Tibial artery (tissue), 4 donors: ENCODE measurements around the gene SLC2A4.

Experiments used
- DNase-seq, 2 donors: peaks; one replicate each; pipeline ENCODE4 v3.0.0-alpha.2; 2019
- H3K27ac ChIP-seq, 2 donors: fragments of 200-600 bp; sonication (generic) in 1 of 2; 1 replicate in 1 of 2; 2 replicates in 1 of 2; pipeline ENCODE4 v1.5.1; 2018 to 2019; ENCODE audit warnings: mild to moderate bottlenecking in 1 of 2
- H3K27me3 ChIP-seq, 2 donors: fragments of 200-600 bp; sonication (generic) in 1 of 2; one replicate each; pipeline versions ENCODE4 v1.5.1 to v1.6.0; 2016 to 2019
- H3K36me3 ChIP-seq, 3 donors: fragments of 200-600 bp; sonication (generic) in 2 of 3; one replicate each; pipeline ENCODE4 v1.5.1; 2016 to 2019; ENCODE audit warnings: mild to moderate bottlenecking in 2 of 3
- H3K4me1 ChIP-seq, 4 donors: fragments of 200-600 bp; sonication (generic) in 2 of 4; 1 replicate in 3 of 4; 2 replicates in 1 of 4; pipeline ENCODE4 v1.5.1; 2016 to 2019
- H3K4me3 ChIP-seq, 2 donors: fragments of 200-600 bp; sonication (generic) in 1 of 2; 1 replicate in 1 of 2; 2 replicates in 1 of 2; pipeline ENCODE4 v1.5.1; 2018 to 2019; ENCODE audit warnings: mild to moderate bottlenecking in 2 of 2
- H3K9me3 ChIP-seq, 3 donors: fragments of 200-600 bp; sonication (generic) in 1 of 3; one replicate each; pipeline ENCODE4 v1.5.1; 2016 to 2019
- intact Hi-C: fragments of 100-400 bp; cut with DNase I; formaldehyde crosslinking; loops from one replicate; pipeline ENCODE4 v1.15.0; 2023; ENCODE audit warnings: low total_unique reads
- TF ChIP-seq, protein P1 (sequence below), 2 experiments: fragments of 200-600 bp in 1 of 2; fragments of 450-650 bp in 1 of 2; IDR thresholded peaks; one replicate each; pipeline ENCODE4 v1.5.1; 2017 to 2019; ENCODE audit warnings: antibody characterized with exemption in 2 of 2, mild to moderate bottlenecking in 1 of 2, moderate library complexity in 1 of 2

The SLC2A4 gene

DNA sequence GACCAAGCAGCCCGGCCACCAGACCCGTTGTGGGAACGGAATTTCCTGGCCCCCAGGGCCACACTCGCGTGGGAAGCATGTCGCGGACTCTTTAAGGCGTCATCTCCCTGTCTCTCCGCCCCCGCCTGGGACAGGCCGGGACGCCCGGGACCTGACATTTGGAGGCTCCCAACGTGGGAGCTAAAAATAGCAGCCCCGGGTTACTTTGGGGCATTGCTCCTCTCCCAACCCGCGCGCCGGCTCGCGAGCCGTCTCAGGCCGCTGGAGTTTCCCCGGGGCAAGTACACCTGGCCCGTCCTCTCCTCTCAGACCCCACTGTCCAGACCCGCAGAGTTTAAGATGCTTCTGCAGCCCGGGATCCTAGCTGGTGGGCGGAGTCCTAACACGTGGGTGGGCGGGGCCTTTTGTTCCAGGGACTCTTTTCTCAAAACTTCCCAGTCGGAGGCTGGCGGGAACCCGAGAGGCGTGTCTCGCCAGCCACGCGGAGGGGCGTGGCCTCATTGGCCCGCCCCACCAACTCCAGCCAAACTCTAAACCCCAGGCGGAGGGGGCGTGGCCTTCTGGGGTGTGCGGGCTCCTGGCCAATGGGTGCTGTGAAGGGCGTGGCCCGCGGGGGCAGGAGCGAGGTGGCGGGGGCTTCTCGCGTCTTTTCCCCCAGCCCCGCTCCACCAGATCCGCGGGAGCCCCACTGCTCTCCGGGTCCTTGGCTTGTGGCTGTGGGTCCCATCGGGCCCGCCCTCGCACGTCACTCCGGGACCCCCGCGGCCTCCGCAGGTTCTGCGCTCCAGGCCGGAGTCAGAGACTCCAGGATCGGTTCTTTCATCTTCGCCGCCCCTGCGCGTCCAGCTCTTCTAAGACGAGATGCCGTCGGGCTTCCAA lies at the start of gene SLC2A4:
Gene SLC2A4 (plus strand): TSS at position 645 of the 879 bp plus-strand sequence. CDS start 217 bp downstream, at position 862.
- intact Hi-C loops = no loop called here
- Histone ChIP-seq H3K27ac (peak within 1 kb of the TSS; percentile 93 to 94), H3K27me3 (no peaks in the 10 kb centered on the region), H3K4me3 (peak within 1 kb of the TSS; percentile 53 to 56), H3K4me1 (peaks cover 0 to 27% (median 21%) of the 10 kb centered on the region in 4 donors), H3K9me3 (no peaks in the 10 kb centered on the region), H3K36me3 (no peaks in the 10 kb centered on the region)
- TF ChIP-seq, protein P1, sequence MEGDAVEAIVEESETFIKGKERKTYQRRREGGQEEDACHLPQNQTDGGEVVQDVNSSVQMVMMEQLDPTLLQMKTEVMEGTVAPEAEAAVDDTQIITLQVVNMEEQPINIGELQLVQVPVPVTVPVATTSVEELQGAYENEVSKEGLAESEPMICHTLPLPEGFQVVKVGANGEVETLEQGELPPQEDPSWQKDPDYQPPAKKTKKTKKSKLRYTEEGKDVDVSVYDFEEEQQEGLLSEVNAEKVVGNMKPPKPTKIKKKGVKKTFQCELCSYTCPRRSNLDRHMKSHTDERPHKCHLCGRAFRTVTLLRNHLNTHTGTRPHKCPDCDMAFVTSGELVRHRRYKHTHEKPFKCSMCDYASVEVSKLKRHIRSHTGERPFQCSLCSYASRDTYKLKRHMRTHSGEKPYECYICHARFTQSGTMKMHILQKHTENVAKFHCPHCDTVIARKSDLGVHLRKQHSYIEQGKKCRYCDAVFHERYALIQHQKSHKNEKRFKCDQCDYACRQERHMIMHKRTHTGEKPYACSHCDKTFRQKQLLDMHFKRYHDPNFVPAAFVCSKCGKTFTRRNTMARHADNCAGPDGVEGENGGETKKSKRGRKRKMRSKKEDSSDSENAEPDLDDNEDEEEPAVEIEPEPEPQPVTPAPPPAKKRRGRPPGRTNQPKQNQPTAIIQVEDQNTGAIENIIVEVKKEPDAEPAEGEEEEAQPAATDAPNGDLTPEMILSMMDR (IDR thresholded peaks at IDR 0.05) = no peak
- peak; percentile 95 to 97 for DNase-seq

DNA sequence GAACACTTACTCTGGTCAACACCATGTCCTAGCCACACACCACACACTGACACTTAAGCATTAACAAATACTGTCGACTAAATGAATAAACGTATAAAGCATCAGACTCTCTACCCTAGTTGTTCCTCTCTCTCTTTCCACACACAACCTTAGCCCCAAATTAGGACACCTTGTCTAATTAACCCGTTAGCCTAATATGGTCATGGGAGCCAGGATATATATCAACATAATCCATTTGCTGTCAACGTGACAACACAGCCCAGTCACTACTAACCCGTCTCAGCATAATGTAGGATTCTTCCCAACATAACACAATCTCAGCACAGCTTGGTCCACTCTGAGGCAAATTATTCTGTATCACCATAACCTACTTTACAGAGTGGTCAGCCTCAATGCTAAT lies 49.4 kb upstream of the SLC2A4 start:
- no peak overlapping the region for H3K27ac ChIP-seq
- no peaks in the 10 kb centered on the region for H3K27me3 ChIP-seq
- peaks cover 26 to 54% (median 47%) of the 10 kb centered on the region in 3 donors for H3K36me3 ChIP-seq
- no peaks in the 10 kb centered on the region for H3K9me3 ChIP-seq
- H3K4me3 ChIP-seq = no peak overlapping the region
- TF ChIP-seq, protein P1 (IDR thresholded peaks at IDR 0.05) = no peak
- DNase-seq = no peak
- intact Hi-C loops = no loop called here
- H3K4me1 ChIP-seq = peaks cover 0 to 46% (median 28%) of the 10 kb centered on the region in 4 donors

DNA sequence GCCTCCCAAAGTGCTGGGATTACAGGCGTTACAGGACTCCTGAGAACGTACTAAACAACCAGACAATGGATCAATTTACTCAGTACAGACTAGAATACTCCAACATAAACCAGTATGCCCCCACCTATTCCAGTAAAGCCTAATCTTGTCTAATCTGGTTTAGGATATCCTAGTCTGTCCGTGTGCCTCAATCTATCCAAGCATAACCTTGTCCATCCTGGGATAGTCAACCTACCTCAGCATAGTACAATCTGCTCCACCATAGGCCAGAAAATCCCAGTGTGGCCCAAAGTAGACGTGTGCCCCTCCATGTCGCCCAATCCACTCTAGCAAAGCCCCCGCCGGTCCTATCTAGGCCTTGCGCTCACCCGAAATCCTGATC lies 47.8 kb upstream of the SLC2A4 start:
- Histone ChIP-seq H3K9me3 (no peaks in the 10 kb centered on the region), H3K27ac (peak overlapping the region; percentile 81 to 88), H3K4me3 (peak overlapping the region; percentile 78 to 92), H3K36me3 (peaks cover 15 to 38% (median 31%) of the 10 kb centered on the region in 3 donors), H3K4me1 (peaks cover 0 to 53% (median 33%) of the 10 kb centered on the region in 4 donors), H3K27me3 (no peaks in the 10 kb centered on the region)
- intact Hi-C loops = no loop called here
- DNase-seq = no peak
- TF ChIP-seq, protein P1 (IDR thresholded peaks at IDR 0.05) = no peak

DNA sequence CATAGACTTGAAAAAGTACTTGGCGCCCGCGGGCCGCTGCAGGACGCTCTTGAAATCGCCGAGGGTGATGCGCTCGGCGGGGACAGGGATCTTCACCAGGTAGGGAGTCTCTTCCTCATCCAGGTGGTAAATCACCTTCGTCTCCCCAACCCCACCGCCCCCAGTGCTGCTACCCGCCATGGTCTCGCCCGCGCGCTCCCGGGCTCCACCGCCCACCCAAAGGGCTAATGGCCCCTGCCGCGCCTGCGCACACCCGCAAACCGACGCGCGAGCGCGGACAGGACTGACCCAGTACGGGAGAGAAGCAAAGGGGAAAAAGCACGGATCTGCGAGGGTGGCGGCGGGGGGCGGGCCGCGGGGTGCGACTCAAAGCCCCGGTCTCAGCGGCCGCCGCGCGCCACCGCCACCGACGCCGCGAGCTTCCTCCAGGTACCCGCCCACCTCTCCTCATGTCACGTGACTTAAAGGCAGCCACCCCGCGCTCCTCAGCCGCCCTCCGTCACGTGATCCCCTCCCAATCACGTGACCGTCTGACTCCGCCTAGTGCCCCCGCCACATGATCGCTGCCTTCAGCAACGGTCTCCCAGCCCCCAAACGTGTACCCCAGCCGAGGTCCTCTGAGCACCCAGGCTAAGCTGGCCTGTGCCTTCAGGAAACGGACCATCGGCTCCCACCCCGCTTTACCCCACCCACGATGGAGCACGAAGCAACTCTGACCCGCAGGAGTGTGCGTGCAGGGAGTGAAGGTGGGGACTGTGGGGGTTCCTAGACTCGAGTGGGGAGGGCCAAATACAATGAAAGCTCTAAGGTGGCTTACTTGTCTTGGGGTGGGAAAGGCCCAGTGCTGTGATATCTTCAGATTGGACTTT lies 47.2 kb upstream of the SLC2A4 start, which contains the start of gene DVL2:
Gene DVL2 (minus strand): TSS at position 435 of the 869 bp plus-strand sequence. CDS start 255 bp downstream, at position 180.
- H3K36me3 ChIP-seq = peaks cover 11 to 32% (median 25%) of the 10 kb centered on the region in 3 donors
- H3K9me3 ChIP-seq = no peaks in the 10 kb centered on the region
- H3K27ac ChIP-seq = peak within 1 kb of the TSS; percentile 81 to 88
- TF ChIP-seq, protein P1 (IDR thresholded peaks at IDR 0.05) = peak in 1 of 2 experiments; percentile 15
- no peaks in the 10 kb centered on the region for H3K27me3 ChIP-seq
- DNase-seq = peak; percentile 95 to 98
- intact Hi-C loops = no loop called here
- peak within 1 kb of the TSS; percentile 78 to 92 for H3K4me3 ChIP-seq
- H3K4me1 ChIP-seq = peaks cover 0 to 53% (median 33%) of the 10 kb centered on the region in 4 donors
